ENCODE data around the gene CHRNA1.
A peak's percentile ranks its signal among the peaks of the same experiment; 100 is the strongest.

CHRNA1 gene

GRCh38 chr2:174764280-174765255 is at the start of gene CHRNA1:
CHRNA1 (minus strand) TSS chr2:174764472; CDS start chr2:174764394, 78 bp downstream.
- DNase-seq (ENCODE audit: low read depth) = no peak

GRCh38 chr2:174812037-174812436 is 47.8 kb upstream of the CHRNA1 start:
- DNase-seq (ENCODE audit: low read depth) = no peak

DNA sequence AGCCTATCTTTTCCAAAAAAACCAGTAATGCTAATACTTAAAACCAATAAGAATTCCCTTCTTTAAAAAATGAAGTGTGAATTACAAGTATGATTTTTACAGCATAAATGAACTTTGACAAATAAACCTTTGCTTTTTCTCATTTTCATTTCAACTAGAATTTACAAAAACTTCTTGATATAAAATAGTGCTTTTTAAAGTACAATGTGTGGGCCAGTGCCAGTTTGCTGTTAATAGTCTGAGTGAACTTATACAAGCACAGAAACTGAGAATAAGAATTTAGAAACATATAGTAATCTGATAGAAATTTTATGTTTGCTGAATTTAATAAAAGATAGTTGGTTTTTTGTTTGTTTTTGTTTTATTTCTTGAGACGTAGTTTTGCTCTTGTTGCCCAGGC is 43.7 kb upstream of the CHRNA1 start:
- DNase-seq (ENCODE audit: low read depth) = no peak

DNA sequence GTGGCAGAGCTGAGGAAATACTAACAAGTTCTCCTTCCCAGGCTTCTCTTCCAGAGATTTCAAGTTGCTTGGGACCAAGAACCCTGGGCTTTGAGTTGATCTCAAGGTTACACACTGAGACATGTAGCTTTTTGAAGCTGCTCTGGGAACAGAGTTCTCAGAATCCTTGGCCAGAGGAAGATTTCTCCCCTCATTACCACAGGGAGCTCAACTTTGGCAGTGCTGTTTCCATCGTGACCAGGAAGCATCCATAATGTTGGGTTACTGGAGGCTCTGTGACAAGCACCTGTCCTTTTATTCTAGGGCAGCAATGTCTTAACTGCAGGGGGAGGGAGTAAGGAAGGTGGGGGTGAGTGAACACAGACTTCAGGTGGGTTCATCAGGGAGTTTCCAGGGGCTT is 41.5 kb upstream of the CHRNA1 start:
- DNase-seq (ENCODE audit: low read depth) = no peak

DNA sequence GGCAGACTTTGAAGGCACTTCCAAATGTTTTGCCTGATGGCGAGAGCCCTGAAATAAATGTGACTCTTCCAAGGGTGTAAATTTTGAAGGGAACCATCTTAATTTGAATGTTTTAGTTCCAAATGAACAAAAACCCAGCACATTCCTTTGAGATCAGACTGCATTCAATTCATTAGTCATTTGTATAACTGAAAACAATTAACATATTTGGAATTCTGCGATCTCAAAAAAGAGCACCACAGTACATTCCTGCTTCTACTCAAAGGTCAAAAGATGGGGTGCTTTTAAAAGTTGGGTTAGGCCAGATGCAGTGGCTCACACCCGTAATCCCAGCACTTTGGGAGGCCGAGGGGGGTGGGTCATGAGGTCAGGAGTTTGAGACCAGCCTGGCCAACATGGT is 38.2 kb upstream of the CHRNA1 start:
- no peak for DNase-seq (ENCODE audit: low read depth)

GRCh38 chr2:174800436-174801205 is 36.3 kb upstream of the CHRNA1 start:
- no peak for DNase-seq (ENCODE audit: low read depth)

DNA sequence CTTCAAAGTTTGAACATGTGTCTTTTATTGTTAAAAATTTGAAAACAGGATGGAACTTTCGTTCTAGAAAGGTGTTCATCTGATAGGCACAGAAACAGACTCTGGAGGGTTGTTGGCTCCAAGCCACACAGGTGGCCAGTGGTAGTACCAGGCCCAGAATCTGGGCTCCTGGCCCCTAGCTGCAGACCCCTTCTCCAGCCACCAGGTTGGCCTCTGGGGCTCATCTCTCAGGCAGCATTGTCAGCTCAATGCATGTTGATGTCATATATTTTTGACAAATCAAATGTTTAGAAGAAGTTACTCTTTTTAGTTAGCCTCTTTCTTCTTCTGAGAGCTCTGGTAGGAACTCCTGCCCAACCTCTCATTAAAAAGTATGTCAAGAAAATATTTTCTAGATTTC is 34.5 kb upstream of the CHRNA1 start:
- DNase-seq (ENCODE audit: low read depth) = no peak

DNA sequence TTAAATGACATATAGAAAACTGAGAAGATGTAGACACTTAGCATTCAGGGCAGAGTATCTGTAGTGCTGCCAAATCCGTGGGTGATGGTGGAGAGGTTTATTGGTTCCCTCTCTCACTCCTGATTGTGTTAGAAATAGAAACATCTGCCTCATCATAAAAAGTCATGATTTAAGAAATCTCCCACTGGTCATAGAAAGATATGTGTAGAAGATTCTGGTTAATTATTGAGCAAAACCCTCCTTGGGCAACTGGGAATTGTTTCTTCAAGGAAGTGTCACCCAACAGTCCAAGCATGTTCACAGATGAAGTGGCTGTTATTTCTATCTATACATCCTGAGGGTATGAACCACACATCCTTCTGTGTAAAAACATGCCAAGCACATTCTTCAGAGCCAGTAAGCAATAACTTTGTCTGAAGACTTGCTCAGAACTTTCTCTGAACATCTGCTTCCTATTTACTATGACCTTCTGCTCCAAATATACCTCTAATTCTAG is 33.6 kb upstream of the CHRNA1 start:
- no peak for DNase-seq (ENCODE audit: low read depth)

DNA sequence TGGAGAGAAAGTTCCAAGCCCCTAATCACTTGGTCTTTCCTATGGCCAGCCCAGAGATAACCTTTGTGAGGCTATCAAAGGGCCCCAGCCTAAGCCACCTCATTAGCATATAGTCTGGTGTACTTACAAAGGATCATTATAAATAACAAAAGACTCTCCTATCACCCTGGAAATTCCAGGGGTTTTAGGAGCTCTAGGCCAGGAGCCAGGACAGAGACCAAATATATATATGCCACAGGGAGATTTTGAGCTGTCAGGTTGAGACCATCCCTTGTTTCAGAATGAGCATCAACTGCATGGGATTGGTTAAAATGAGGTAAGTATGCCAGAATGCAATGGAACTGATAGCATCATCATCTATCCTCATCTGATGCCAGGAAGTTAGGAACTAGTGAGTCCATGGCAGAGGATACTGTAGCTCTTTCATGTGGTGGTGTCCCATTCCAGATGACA is 32.1 kb upstream of the CHRNA1 start:
- DNase-seq (ENCODE audit: low read depth) = no peak

- no peak for DNase-seq (ENCODE audit: low read depth)
Observed at GRCh38 chr2:174794851-174795374, 30.6 kb upstream of the CHRNA1 start.

DNA sequence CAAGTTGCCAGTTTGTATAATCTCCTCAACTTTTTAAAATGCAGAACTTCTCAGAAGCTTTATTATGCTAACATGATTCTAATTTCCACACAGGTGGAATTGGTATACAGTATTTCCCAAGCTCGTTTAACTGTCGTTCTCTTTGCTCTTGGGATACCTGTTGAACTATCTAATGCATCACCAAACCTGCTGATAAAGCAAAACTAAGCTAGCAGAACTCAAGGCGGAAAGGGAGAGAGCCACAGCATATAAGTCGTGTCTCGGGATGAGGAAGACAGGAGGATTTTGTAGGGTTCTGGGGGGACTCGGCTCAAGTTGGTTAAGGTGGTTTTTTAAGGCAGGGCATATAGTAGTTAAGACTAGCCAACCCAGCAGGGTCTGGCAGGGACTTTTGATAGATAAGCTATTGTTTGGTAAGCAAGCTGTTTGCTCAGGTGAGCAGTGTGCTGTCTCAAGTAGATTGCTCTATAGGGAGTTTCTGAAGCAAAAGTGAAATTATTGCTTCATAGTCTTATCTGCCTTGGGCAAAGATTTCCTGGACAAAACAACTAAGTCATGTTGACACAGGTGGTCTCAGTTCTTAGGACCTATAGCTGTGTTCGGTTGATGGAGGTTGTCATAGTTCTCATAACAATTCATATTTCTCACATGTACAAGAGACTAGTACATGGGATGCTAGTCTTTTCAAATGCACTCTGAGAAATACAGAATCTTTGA is 28.2 kb upstream of the CHRNA1 start:
- no peak for DNase-seq (ENCODE audit: low read depth)

DNA sequence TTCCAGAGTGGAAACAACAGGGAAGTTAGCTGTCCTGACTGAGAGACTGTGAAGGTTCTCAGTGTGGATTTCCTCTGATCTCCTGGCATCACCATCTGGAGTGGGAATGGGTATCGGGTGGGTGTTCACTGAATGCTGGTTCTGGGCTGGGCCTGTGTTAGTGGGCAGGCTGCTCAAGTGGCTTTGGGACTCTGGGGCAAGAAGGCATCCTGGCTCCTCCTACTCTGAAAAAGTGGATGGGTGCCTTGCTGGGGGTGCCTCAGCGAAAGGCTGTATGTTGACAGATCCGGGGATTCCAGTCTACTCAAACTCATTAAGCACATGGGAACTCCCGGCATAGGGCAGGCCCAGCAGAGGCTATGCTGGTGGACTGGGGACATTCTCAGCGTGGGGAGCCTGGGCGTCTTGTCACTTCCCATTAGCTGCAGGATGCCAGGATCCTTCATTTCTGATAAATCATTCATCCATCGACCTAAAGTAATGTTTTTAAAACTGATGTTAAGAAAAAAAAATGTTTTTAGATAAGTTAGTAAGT is 27.5 kb upstream of the CHRNA1 start:
- DNase-seq (ENCODE audit: low read depth) = no peak

DNA sequence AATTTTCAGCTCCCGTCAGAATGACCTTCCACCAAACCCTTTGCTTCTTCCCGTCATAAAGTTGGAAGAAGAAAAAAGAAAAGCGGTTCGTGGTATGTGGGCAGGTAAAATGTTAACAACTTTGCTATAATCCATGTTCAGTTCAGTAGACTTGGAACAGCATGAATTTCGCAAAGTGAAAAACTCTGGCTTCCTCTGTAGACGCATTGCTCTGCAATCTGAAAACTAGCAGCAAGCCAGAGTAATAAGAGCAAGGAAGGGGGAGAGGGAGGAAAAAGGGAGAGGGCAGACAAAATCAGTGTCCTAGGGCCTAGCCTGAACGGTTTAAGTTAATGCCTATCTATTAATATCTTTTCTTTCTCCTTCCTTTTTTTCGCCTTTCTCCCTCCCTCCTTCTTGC is 26.7 kb upstream of the CHRNA1 start:
- no peak for DNase-seq (ENCODE audit: low read depth)

DNA sequence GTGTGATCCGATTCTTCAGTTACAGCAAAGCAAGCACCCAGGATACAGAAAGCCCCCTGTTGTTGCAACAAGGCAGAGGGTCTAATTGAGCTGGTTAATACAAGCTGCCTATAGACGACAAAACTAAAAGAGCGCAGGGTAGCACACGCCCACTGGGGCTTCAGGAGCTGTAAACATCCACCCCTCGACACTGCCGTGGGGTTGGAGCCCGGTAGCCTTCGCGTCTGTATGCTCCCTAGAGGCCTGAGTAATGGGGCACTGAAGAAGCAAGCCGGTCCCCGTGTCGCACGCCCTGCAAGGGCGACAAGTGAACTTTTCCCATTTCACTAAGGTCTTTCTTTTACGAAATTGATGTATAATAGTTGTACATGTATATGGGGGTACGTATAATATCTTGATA is 24.7 kb upstream of the CHRNA1 start:
- no peak for DNase-seq (ENCODE audit: low read depth)

DNA sequence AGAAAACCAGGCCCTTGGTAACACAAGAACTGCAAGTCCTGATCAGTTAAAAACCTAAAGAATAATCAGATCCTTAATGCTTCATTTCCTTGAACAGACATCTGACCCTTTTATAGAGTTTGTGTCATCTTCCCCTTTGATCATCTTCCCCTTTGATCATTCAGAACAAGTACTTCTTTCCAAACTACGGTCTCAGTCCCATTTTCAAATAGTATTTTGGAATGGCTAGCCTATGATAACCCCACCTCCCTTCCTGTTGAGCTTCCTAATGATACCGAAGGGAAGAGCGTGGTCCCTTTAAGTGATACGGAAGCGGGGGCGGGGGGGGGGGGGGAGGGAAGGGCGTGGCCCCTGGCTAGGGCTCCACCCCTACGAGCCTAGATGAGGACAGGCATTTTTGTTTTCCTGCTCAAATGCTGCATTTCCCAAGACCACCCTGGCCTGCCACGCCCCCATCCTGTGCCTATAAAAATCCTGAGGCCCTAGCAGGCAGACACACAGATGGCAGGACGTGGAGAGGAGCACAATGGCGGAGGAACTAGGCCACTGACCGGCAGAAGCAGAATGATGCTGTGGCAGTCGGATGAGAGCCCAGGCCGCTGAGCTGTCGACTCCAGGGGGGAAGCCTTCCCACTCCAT is 24.1 kb upstream of the CHRNA1 start:
- no peak for DNase-seq (ENCODE audit: low read depth)

DNA sequence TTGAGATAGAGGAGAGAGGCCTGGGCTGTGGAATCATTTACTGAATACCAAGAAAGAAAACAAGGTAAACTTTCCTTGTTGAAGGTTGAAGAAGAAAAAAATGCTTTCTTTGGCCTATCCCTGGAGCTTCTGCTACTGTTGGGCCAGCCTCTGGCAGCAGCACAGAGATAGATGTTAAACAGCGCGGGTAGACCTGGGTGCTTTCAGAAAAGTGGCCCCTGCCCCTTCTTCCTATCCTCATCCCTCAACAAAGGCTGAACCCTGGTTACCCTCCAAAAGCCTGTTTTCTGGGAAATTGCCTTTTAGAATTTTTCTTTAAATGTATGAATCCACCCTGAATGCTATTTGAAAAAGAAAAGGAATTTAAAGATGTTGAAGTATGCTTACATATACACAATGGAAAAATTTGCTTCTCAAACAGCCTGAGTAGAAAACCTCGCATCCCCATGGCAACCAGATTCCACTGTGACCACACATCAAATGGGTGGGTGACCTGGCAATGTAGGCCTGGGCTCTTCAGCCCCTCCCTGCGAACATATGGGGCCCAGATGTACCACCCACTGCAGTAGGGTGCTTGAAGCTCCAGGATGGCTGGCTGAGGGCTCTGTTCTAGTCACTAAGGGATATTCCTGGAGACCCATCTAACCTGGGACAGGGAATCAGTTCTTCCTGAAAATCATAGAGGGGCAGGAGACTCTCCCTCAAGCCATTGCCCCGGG is 23.4 kb upstream of the CHRNA1 start:
- peak; percentile 93 for DNase-seq (ENCODE audit: low read depth)

DNA sequence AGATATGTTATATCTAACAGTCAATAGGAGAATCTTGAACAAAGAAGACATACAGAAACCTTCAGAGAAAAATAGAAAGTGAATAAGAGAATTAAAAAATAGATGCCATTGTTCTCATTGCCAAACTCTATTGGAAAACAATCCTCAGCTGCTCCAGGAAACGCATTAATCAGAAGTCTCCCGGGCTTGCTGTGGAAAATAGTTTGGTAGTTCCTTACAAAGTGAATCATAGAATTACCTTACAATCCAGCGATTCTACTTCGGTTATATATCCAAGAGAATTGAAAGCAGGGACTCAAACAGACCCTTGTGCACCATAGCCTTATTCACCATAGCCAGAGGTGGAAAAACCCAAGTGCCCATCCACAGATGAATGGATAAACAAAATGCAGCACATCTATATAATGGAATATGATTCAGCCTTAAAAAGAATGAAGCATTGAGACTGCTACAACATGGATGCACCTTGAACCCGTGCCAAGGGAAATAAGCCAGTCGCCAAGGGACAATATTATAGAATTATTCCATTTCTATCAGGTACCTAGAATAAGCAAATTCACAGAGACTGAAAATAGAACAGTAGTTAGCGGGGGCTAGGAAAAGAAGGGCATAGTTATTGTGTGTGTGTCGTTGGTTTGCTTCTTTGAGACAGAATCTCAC is 21.9 kb upstream of the CHRNA1 start:
- DNase-seq (ENCODE audit: low read depth) = no peak

GRCh38 chr2:174785481-174785880 is 21.2 kb upstream of the CHRNA1 start:
- no peak for DNase-seq (ENCODE audit: low read depth)

GRCh38 chr2:174784909-174785308 is 20.6 kb upstream of the CHRNA1 start:
- DNase-seq (ENCODE audit: low read depth) = no peak

DNA sequence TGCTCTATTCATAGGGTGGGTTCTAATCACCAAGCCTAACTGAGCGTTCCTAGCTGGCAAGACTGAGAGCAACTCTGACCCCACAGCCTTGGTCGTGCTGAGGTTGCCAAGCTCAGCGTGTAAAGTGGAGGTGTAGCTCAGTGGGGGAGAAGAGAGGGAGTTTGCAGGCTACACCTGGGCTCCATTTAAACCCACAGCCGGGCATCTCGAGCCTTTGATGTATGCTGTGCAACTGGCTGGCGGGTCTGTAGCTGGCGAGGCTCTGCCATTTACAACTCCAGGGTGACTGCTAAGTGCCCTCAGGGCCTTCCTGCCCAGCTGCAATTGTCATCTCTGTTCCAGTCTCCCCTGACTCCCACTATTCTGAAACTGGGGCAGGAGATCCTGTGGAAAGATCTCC is 20.0 kb upstream of the CHRNA1 start:
- no peak for DNase-seq (ENCODE audit: low read depth)
